MM.1S (cell line): ENCODE measurements around the gene ITFG1.

Source experiments
- DNase-seq: peaks from one replicate; pipeline ENCODE4 v3.0.0-alpha.2; 2015
- H2AFZ ChIP-seq: fragments of 300-600 bp; sonication (generic); 2 replicates; pipeline ENCODE4 v1.6.0; 2016; ENCODE audit warnings: antibody characterized with exemption, low read length
- H3F3A ChIP-seq: fragments of 300-600 bp; sonication (generic); 2 replicates; pipeline ENCODE4 v1.6.1; 2016; ENCODE audit warnings: mild to moderate bottlenecking, antibody characterized with exemption, low read length, moderate library complexity, mixed read lengths; ENCODE audit not compliant: insufficient read depth
- H3K27ac ChIP-seq: fragments of 300-600 bp; sonication (generic); 2 replicates; pipeline ENCODE4 v1.5.1; 2016; ENCODE audit warnings: mild to moderate bottlenecking, low read length
- H3K27me3 ChIP-seq: fragments of 300-600 bp; sonication (generic); replicated peaks from 2 replicates; pipeline ENCODE4 v1.6.0; 2016; ENCODE audit warnings: low read length; ENCODE audit not compliant: insufficient read depth
- H3K36me3 ChIP-seq: fragments of 300-600 bp; sonication (generic); replicated peaks from 2 replicates; pipeline ENCODE4 v1.6.1; 2016; ENCODE audit warnings: mild to moderate bottlenecking, low read length, mixed read lengths; ENCODE audit not compliant: insufficient read depth
- H3K4me1 ChIP-seq: fragments of 300-600 bp; sonication (generic); 2 replicates; pipeline ENCODE4 v1.6.1; 2016; ENCODE audit warnings: low read length, mixed read lengths
- H3K4me2 ChIP-seq: fragments of 300-600 bp; sonication (generic); 2 replicates; pipeline ENCODE4 v1.6.0; 2016; ENCODE audit warnings: low read depth, low read length
- H3K4me3 ChIP-seq: fragments of 300-600 bp; sonication (generic); 2 replicates; pipeline ENCODE4 v1.5.1; 2016; ENCODE audit warnings: low read length, mixed read lengths
- H3K79me2 ChIP-seq: fragments of 300-600 bp; sonication (generic); 2 replicates; pipeline ENCODE4 v1.6.1; 2016; ENCODE audit warnings: mixed run types, low read length, mixed read lengths
- H3K9ac ChIP-seq: fragments of 300-600 bp; sonication (generic); 2 replicates; pipeline ENCODE4 v1.6.1; 2016; ENCODE audit warnings: low read length, mixed read lengths
- H3K9me2 ChIP-seq: fragments of 300-600 bp; sonication (generic); replicated peaks from 2 replicates; pipeline ENCODE4 v1.6.1; 2016; ENCODE audit warnings: mild to moderate bottlenecking, low read length, mixed read lengths; ENCODE audit not compliant: insufficient read depth
- H3K9me3 ChIP-seq: fragments of 300-600 bp; sonication (generic); replicated peaks from 2 replicates; pipeline ENCODE4 v1.6.1; 2016; ENCODE audit warnings: mild to moderate bottlenecking, low read length, mixed read lengths; ENCODE audit not compliant: insufficient read depth
- H4K20me1 ChIP-seq: fragments of 300-600 bp; sonication (generic); 2 replicates; pipeline ENCODE4 v1.6.1; 2016; ENCODE audit warnings: mild to moderate bottlenecking, low read length, moderate library complexity, mixed read lengths; ENCODE audit not compliant: insufficient read depth
- EZH2 ChIP-seq: fragments of 300-600 bp; sonication (generic); optimal IDR thresholded peaks from 2 replicates; pipeline ENCODE3; 2017; ENCODE audit warnings: low read depth, mild to moderate bottlenecking, antibody characterized with exemption, low read length, mixed read lengths
- EZH2phosphoT487 ChIP-seq: fragments of 300-600 bp; sonication (generic); IDR thresholded peaks from 2 replicates; pipeline ENCODE4 v1.6.1; 2018; ENCODE audit warnings: antibody characterized with exemption, low read length
- TF ChIP-seq, protein P1 (sequence below): fragments of 300-600 bp; sonication (generic); IDR thresholded peaks from 2 replicates; pipeline ENCODE4 v1.5.1; 2016; ENCODE audit warnings: antibody characterized with exemption, low read length, mixed read lengths

ITFG1 gene

GRCh38 chr16:47460711-47461597 is at the start of gene ITFG1, which contains the start of gene PHKB:
ITFG1 (minus strand) TSS chr16:47461063; CDS start chr16:47461045, 18 bp downstream.
PHKB (plus strand) TSS chr16:47461331; CDS start chr16:47461351, 20 bp downstream.
- peak; percentile 93 for DNase-seq
- Histone ChIP-seq H3F3A (peaks cover 17% of the 10 kb centered on the region), H3K27me3 (no peaks in the 10 kb centered on the region), H3K4me3 (peak within 1 kb of the TSS; percentile 95), H3K27ac (peak within 1 kb of the TSS; percentile 94), H3K4me1 (peaks cover 19% of the 10 kb centered on the region), H3K9me3 (no peaks in the 10 kb centered on the region), H3K36me3 (no peaks in the 10 kb centered on the region; the same call in 1 of the 2 replicates), H2AFZ (peak within 1 kb of the TSS; percentile 95), H4K20me1 (no peaks in the 10 kb centered on the region), H3K79me2 (peaks cover 57% of the 10 kb centered on the region), H3K4me2 (peak within 1 kb of the TSS; percentile 73), H3K9me2 (no peaks in the 10 kb centered on the region), H3K9ac (peak within 1 kb of the TSS; percentile 86)
- TF ChIP-seq EZH2: no peak
- no peak for TF ChIP-seq EZH2phosphoT487
- TF ChIP-seq, protein P1, sequence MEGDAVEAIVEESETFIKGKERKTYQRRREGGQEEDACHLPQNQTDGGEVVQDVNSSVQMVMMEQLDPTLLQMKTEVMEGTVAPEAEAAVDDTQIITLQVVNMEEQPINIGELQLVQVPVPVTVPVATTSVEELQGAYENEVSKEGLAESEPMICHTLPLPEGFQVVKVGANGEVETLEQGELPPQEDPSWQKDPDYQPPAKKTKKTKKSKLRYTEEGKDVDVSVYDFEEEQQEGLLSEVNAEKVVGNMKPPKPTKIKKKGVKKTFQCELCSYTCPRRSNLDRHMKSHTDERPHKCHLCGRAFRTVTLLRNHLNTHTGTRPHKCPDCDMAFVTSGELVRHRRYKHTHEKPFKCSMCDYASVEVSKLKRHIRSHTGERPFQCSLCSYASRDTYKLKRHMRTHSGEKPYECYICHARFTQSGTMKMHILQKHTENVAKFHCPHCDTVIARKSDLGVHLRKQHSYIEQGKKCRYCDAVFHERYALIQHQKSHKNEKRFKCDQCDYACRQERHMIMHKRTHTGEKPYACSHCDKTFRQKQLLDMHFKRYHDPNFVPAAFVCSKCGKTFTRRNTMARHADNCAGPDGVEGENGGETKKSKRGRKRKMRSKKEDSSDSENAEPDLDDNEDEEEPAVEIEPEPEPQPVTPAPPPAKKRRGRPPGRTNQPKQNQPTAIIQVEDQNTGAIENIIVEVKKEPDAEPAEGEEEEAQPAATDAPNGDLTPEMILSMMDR: no peak

DNA sequence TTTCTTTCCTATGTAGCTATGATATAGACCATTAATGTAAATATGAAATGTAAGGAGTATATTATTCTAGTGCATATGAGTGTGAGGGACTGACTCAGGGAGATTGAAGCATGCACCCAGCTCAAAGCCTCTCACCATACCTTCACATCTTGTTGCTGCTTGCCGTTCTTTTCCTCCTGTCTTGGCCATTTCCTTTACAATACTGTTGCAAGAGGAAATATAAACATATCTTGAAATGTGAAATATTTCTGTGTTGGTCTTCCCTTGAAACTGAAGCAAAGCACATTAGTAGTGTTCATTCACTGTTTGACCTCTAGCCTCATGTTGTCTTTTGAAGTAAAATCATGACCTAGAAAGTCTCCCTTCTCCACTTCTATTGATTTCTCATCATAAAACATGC is 46.8 kb upstream of the ITFG1 start:
- no peak overlapping the region for H3K4me3 ChIP-seq
- H3K27ac ChIP-seq: no peak overlapping the region

GRCh38 chr16:47506800-47507199 is 45.9 kb upstream of the ITFG1 start:
- TF ChIP-seq EZH2 (no peak), EZH2phosphoT487 (no peak)
- TF ChIP-seq, protein P1: no peak
- no peak for DNase-seq
- H3K4me2 ChIP-seq: no peak overlapping the region
- no peak overlapping the region for H2AFZ ChIP-seq
- H3K36me3 ChIP-seq: peaks cover 3% of the 10 kb centered on the region; the same call in 1 of the 2 replicates
- H3K4me3 ChIP-seq: no peak overlapping the region
- H3K27ac ChIP-seq: no peak overlapping the region
- no peaks in the 10 kb centered on the region for H3K27me3 ChIP-seq
- no peaks in the 10 kb centered on the region for H4K20me1 ChIP-seq
- no peaks in the 10 kb centered on the region for H3K79me2 ChIP-seq
- no peaks in the 10 kb centered on the region for H3K4me1 ChIP-seq
- no peaks in the 10 kb centered on the region for H3K9me2 ChIP-seq
- H3K9ac ChIP-seq: no peak overlapping the region
- no peaks in the 10 kb centered on the region for H3K9me3 ChIP-seq
- H3F3A ChIP-seq: no peaks in the 10 kb centered on the region

More for the DNA sequence above, 46.8 kb upstream of the ITFG1 start:
- Histone ChIP-seq H3K36me3 (peaks cover 4% of the 10 kb centered on the region; the same call in 1 of the 2 replicates), H3K79me2 (no peaks in the 10 kb centered on the region), H3K9me3 (no peaks in the 10 kb centered on the region), H3K4me2 (no peak overlapping the region), H2AFZ (no peak overlapping the region), H3F3A (no peaks in the 10 kb centered on the region), H3K9me2 (no peaks in the 10 kb centered on the region), H3K27me3 (no peaks in the 10 kb centered on the region), H3K4me1 (no peaks in the 10 kb centered on the region), H4K20me1 (no peaks in the 10 kb centered on the region), H3K9ac (no peak overlapping the region)
- TF ChIP-seq, protein P1: no peak
- TF ChIP-seq EZH2: no peak
- TF ChIP-seq EZH2phosphoT487: no peak
- DNase-seq: no peak
